Left ventricle myocardium inferior (tissue), 1 donor: ENCODE results near the gene CCDC190. TPM values are rescaled to one million over a fixed set of nuclear protein-coding genes. Genes with fewer than 3 reads are reported as not detected.
"Not testable (repeated sequence)": the region's sequence is repeated elsewhere in the genome, so short reads cannot be mapped to it uniquely, and the experiment has no call there.

ENCODE experiments used
- DNase-seq: peaks from one replicate; pipeline ENCODE4 v3.0.0-alpha.2; 2020
- H3K27ac ChIP-seq: fragments of 200-600 bp; replicated peaks from 2 replicates; pipeline ENCODE4 v1.8.0; 2021
- H3K27me3 ChIP-seq: fragments of 200-600 bp; 2 replicates; pipeline ENCODE4 v1.8.0; 2021; ENCODE audit warnings: low read depth
- H3K36me3 ChIP-seq: fragments of 200-600 bp; 2 replicates; pipeline ENCODE4 v1.8.0; 2021
- H3K4me1 ChIP-seq: fragments of 200-600 bp; 2 replicates; pipeline ENCODE4 v1.8.0; 2021
- H3K4me3 ChIP-seq: fragments of 200-600 bp; 2 replicates; pipeline ENCODE4 v1.8.0; 2021; ENCODE audit warnings: mild to moderate bottlenecking, moderate library complexity
- H3K9me3 ChIP-seq: fragments of 200-600 bp; replicated peaks from 2 replicates; pipeline ENCODE4 v1.8.0; 2021
- intact Hi-C: fragments of 100-400 bp; cut with micrococcal nuclease; formaldehyde crosslinking; loops from one replicate; pipeline ENCODE4 v1.11.0; 2022
- total RNA-seq: library from RNA; stranded (reverse); fragmentation: NEBNext Ultra II Directional; extraction: Animal tissue kit (Norgen Biotek cat#: 25700); gene quantifications from one replicate; pipeline ENCODE4 v1.2.1, GENCODE V29; 2021
- TF ChIP-seq, protein P1 (sequence below): fragments of 200-600 bp; IDR thresholded peaks from 2 replicates; pipeline ENCODE4 v1.8.0; 2021; ENCODE audit warnings: antibody characterized with exemption, mild to moderate bottlenecking, borderline replicate concordance
- donor health status: DM: no; HTN: yes; CAD: no; lungs with severe emphysema.

Gene CCDC190
- total RNA-seq, 1 donor from 2014 or later: 0.80 TPM

DNA sequence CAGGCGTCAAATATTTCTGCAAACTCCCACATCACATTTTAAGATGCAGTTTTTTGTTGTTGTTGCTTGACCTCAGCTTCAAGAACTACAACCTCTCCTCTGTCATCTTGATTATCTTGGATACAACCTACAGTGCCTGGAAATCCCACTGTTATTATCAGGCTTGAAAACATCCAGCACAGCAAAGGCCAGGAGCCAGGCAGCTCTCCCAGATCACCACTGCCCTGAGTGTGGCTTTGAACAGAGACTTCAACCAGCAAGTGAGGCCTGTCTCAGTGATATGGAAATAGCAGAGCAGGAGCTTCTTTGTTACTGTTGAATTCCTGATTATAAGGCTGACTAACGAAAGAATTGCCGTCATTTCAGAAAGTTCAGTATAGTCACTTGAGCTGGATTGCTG, 28.5 kb downstream of the CCDC190 start:
- Histone ChIP-seq H3K27me3 (peaks cover 16% of the 10 kb centered on the region), H3K36me3 (no peaks in the 10 kb centered on the region), H3K9me3 (no peaks in the 10 kb centered on the region), H3K27ac (no peak overlapping the region), H3K4me1 (no peaks in the 10 kb centered on the region), H3K4me3 (no peak overlapping the region)
- TF ChIP-seq, protein P1, sequence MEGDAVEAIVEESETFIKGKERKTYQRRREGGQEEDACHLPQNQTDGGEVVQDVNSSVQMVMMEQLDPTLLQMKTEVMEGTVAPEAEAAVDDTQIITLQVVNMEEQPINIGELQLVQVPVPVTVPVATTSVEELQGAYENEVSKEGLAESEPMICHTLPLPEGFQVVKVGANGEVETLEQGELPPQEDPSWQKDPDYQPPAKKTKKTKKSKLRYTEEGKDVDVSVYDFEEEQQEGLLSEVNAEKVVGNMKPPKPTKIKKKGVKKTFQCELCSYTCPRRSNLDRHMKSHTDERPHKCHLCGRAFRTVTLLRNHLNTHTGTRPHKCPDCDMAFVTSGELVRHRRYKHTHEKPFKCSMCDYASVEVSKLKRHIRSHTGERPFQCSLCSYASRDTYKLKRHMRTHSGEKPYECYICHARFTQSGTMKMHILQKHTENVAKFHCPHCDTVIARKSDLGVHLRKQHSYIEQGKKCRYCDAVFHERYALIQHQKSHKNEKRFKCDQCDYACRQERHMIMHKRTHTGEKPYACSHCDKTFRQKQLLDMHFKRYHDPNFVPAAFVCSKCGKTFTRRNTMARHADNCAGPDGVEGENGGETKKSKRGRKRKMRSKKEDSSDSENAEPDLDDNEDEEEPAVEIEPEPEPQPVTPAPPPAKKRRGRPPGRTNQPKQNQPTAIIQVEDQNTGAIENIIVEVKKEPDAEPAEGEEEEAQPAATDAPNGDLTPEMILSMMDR: no peak
- DNase-seq: no peak
- intact Hi-C loops: no loop called here

DNA sequence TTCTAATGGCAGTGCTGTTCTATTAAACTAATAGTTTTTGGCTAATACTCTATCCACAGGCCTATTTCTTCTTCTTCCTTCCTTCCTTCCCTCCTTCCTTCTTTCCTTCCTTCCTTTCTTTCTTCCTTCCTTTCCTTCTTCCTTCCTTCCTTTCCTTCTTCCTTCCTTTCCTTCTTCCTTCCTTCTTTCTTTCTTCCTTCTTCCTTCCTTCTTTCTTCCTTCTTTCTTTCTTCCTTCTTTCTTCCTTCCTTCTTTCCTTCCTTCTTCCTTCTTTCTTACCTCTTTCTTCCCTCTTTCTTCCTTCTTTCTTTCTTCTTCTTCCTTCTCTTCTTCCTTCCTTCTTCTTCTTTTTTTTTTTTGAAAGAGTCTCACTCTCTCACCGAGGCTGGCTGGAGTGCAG, 31.7 kb downstream of the CCDC190 start:
- H3K27me3 ChIP-seq: peaks cover 43% of the 10 kb centered on the region
- TF ChIP-seq, protein P1: no peak
- H3K4me1 ChIP-seq: no peaks in the 10 kb centered on the region
- DNase-seq: no peak
- no peak overlapping the region for H3K27ac ChIP-seq
- no peaks in the 10 kb centered on the region for H3K36me3 ChIP-seq
- no peaks in the 10 kb centered on the region for H3K9me3 ChIP-seq
- intact Hi-C loops: no loop called here
- H3K4me3 ChIP-seq: no peak overlapping the region

DNA sequence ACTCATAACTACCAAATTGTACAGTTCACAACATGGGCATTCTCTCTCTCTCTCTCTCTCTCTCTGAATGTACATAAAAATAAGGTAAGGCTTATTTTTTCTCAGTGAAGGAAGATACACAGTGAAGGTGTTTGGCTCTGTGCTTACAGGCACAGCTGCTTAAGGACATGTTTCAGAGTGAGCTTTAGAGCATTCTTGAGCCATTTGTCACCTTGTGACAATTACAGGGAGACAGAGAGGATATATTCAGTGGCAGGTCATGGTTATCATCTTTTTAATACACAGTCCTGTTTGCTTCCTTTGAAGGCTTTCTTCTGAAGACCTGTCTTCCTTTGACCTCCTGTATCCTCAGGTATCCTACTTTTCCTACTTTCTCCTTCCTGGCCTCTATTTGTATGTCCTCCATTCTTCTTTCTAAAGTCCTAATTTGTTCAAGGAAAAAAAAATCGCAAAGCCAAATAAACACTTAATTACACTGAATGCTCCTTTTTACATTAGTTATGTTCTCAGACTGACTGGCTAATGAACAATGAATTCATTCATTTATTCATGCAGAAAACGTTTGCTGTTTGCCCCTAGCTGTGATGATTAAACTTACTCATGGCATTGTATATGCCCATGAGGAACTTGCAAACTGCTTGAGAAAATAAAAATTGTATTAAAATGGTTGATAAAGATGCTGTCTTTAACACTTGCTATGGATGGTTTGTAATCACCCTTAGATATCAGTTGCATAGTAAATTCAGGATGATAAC, 37.0 kb downstream of the CCDC190 start:
- TF ChIP-seq, protein P1: no peak
- Histone ChIP-seq H3K9me3 (no peaks in the 10 kb centered on the region), H3K4me3 (no peak overlapping the region), H3K27me3 (peaks cover 51% of the 10 kb centered on the region), H3K27ac (no peak overlapping the region), H3K36me3 (no peaks in the 10 kb centered on the region), H3K4me1 (peaks cover 11% of the 10 kb centered on the region)
- DNase-seq: no peak
- intact Hi-C loops: no loop called here

DNA sequence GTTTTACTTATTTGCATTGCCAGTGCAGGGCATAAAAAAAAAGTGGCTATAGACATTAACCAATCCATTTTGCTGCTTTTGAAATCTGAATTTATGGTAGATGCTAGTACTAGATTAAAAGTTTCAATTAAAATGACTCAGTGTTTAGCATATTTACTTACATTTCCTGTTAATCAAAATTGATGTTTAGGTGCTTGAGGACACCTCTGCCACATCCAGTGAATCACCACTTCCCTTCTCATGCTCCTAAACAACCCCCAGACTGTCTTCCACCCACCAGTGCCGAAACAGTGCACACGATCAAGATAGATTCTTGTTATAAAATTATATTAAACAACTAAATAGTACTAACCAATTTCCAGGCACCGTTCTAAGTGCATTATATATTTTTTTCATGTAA, 37.7 kb downstream of the CCDC190 start:
- intact Hi-C loops: no loop called here
- DNase-seq: no peak
- Histone ChIP-seq H3K27ac (no peak overlapping the region), H3K4me3 (no peak overlapping the region), H3K27me3 (peaks cover 44% of the 10 kb centered on the region), H3K4me1 (peaks cover 11% of the 10 kb centered on the region), H3K36me3 (no peaks in the 10 kb centered on the region), H3K9me3 (no peaks in the 10 kb centered on the region)
- TF ChIP-seq, protein P1: no peak

DNA sequence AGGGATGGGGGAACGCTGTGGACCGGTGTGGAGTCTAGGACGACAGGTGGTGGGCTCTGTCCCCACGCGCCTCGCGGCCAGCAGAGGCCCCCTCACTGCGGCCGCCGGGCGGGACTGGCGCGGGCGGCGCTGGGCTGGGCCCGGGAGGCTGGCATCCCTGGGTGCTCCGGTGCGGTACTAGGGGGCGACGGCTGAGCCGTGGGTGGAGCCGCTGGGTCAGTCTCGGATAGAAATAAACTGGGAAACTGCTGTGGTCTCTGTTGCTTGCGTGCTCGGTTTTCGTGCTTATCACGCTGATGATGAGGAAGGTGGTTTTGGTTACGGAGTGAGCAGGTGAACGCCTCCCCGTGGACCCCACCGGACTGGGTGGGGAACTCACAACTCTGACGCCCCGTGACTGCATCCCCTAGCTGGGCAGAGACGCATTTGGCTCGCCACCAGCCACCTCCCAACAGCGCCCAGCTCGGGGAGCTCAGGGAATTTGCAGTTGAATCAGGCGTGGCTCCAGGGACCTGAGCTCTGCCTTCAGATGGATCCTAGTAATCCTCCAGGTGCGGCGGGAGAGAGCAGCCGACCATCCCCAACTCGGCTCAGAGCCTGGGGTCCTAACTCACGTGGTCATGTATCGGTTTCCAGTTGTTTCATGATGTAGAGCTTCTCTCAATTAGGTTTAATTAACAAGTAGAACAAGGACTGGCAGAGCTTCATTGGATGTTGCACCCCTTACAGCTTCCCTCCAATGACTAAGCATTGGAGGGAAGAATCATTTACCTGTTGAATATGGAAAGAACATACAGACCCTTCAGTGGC, 38.4 kb downstream of the CCDC190 start:
- no peaks in the 10 kb centered on the region for H3K36me3 ChIP-seq
- DNase-seq: no peak
- H3K27me3 ChIP-seq: peaks cover 43% of the 10 kb centered on the region
- H3K4me1 ChIP-seq: peaks cover 11% of the 10 kb centered on the region
- TF ChIP-seq, protein P1: no peak
- peak overlapping the region; percentile 64 for H3K4me3 ChIP-seq
- intact Hi-C loops: no loop called here
- H3K9me3 ChIP-seq: no peaks in the 10 kb centered on the region
- no peak overlapping the region for H3K27ac ChIP-seq

DNA sequence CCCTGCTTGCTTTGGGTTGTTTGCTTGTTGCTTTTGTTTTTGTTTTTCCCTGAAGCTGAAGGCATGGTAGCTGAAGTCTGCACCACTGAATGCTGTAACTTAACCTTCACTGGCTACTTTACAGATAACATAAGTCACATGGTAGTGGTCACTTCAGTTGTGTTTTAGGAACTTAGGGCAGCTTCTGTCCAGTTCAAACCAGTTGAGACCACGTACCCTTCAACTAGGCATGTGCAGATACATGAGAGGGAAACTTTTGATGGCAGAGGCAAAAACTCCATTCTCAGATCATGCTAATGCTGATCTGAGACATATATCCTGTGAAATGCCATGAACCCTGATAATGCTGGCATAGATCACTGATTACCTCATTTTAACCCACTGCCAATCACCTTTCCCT, 42.3 kb downstream of the CCDC190 start:
- H3K9me3 ChIP-seq, H3K36me3 ChIP-seq, DNase-seq, H3K27ac ChIP-seq, H3K4me3 ChIP-seq, intact Hi-C loops: not testable (repeated sequence)
- Histone ChIP-seq H3K27me3 (peaks cover 16% of the 10 kb centered on the region), H3K4me1 (peaks cover 11% of the 10 kb centered on the region)

DNA sequence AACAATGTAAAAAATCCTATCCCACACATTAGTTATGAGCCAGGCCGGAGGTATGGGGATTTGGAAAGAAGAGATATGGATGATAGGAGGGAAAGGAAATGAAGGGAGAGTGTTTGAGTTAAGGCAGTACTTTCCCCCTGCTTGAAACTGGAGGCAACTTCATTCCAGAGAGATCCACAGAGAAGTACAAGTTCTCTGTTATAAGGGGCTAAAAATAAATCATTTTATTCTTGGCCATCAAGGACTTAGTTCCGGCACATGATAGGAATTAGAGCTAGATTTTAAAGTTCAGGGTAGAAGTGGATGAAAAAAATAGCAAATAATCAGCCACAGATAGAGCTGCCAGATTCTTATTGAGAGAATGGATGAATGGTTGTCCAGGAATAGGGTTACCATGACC, 42.8 kb downstream of the CCDC190 start:
- H3K9me3 ChIP-seq, DNase-seq, H3K36me3 ChIP-seq, H3K4me3 ChIP-seq, intact Hi-C loops, H3K27ac ChIP-seq: not testable (repeated sequence)
- Histone ChIP-seq H3K4me1 (peaks cover 11% of the 10 kb centered on the region), H3K27me3 (peaks cover 15% of the 10 kb centered on the region)

DNA sequence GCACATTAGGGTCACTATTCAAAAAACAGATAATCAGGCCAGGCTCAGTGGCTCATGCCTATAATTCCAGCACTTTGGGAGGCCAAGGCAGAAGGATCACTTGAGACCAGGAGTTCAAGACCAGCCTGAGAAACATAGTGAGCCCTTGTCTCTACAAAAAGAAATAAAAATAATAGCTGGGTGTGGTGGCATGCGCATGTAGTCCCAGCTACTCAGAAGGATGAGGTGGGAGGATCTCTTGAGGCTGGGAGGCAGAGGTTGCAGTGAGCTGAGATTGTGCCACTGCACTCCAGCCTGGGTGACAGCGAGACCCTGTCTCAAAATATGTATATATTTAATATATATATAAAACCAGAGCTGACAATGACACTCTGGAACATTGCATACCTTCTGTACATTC, 48.6 kb downstream of the CCDC190 start:
- DNase-seq, H3K4me1 ChIP-seq, H3K9me3 ChIP-seq, H3K27ac ChIP-seq, H3K4me3 ChIP-seq, intact Hi-C loops, H3K27me3 ChIP-seq: not testable (repeated sequence)
- peaks cover 12% of the 10 kb centered on the region for H3K36me3 ChIP-seq
